Measurements from ENCODE around the gene EIPR1.

EIPR1 gene

DNA sequence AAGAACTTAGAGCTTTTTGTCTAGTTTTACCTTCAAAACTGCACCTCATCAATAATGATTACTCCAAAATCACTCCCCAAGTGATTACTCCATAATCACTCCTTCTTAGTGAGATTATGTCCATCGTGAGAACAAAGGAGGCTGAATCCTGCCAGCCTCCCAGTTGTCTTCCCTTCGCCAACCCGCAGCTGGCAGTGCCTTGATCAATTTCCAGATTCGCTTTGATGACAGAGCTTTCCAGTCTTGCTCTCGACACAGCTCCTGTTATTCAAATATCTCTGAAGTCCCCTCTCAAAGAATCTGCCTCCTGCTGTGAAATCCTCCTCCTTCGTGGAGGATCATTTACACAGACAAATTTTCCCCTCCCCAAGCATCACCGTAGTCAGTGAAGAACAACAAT is 237.7 kb downstream of the EIPR1 start:
- TF ChIP-seq CTCF (IDR thresholded peaks at IDR 0.05; ENCODE audit: low read depth, low read length), result no peak
- no peaks in the 10 kb centered on the region for H3K27me3 ChIP-seq
- H3K9me3 ChIP-seq, result peaks cover 3% of the 10 kb centered on the region; the same call in 1 of the 2 replicates
- no peaks in the 10 kb centered on the region for H3K4me1 ChIP-seq
- H3K4me3 ChIP-seq (ENCODE audit: low read depth, low read length), result no peak overlapping the region
- no peak for DNase-seq
- H3K36me3 ChIP-seq, result no peaks in the 10 kb centered on the region
